HG02840 (cell line): Measurements from ENCODE around the gene NUP85.
"Not testable (repeated sequence)": the region's sequence is repeated elsewhere in the genome, so short reads cannot be mapped to it uniquely, and the experiment has no call there.

Experiments used
- ATAC-seq: cut with Tn5 transposase; IDR thresholded peaks from one replicate; pipeline ENCODE4 v1.9.1; 2021; ENCODE audit warnings: mild to moderate bottlenecking, moderate library complexity, moderate number of reproducible peaks; ENCODE audit not compliant: unreplicated experiment, low FRiP score

The NUP85 gene

DNA sequence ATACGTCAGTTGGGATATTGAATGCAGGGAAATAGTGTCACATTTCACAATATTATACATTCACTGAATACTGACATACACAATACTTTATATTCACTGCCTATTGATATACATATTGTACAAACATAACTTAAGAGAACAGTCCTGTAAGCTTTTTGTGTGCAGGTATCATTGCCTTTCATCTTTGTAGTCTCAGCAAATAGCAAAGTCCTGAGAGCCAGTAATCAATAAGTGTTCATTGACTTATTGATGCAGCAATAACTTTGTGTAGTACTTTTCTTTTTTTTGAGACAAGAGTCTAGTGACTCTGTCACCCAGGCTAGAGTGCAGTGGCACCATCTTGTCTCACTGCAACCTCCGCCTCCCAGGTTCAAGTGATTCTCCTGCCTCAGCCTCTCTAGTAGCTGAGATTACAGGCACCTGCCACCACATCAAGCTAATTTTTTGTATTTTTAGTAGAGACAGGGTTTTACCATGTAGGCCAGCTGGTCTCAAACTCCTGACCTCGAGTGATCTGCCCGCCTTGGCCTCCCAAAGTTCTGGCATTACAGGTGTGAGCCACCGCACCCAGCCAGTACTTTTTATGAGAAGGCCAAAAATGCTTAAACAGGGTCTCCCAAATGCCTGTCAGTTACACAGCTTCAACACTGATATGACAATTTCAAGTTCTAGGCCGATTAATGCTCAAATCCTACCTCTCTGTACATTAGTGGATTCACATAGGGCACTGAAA lies 5.4 kb upstream of the NUP85 start:
- no peak for ATAC-seq

DNA sequence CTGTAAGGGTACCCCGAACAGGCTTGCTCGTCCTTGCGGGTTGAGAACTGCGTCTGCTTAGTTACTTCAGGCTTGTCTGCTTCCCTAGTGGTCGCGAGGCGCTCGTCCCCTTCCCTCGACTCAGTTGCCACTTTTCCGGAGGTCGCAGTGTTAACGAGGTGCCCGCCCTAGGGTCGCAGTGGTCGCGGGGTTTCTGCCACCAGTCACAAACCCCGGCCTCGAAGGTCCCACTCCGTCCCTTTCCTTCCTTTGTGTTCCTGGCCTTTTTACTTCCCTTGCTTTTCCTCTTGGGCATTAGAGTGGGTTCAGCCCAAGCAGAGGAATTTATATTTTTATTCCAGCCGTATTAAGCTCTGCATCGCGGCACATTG lies 299 bp downstream of the NUP85 start:
- no peak for ATAC-seq

DNA sequence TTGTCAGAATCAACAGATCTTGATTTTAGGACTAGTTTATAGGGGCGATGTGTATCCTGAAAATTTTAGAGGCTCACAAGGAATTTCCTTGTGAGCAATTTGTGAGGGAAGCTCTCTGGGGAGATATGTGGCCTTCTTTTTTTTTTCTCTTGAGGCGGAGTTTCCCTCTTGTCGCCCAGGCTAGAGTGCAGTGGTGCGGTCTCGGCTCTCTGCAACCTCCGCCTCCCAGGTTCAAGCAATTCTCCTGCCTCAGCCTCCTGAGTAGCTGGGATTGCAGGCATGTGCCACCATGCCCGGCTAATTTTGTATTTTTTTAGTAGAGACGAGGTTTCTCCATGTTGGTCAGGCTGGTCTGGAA lies 1.6 kb downstream of the NUP85 start:
- not testable (repeated sequence) for ATAC-seq

DNA sequence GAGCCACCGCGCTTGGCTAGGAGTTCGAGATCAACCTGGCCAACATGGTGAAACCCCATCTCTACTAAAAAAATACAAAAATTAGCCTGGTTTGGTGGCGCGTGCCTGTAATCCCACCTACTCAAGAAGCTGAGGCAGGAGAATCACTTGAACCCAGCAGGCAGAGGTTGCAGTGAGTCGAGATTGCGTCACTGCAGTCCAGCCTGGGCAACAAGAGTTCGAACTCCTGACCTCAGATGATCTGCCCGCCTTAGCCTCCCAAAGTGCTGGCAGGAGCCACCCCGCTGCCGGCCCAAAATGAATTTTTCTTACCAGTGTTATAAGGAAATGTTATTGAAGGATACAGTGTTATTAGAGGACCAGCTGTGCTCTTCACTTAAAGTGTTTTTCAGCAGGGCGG lies 2.3 kb downstream of the NUP85 start:
- no peak for ATAC-seq

DNA sequence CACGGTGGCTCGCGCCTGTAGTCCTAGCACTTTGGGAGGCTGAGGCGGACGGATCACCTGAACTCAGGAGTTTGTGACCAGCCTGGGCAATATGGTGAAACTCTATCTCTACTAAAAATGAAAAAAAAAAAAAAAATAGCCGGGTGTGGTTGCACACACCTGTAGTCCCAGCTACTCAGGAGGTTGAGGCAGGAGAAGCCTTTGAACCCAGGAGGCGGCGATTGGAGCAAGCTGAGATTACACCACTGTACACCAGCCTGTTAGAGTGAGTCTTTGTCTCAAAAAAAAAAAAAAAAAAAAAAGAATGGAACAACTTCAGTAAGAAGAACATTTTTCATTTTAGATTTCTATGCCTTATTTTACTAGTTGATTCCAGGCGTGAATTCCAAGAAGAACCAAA lies 2.7 kb downstream of the NUP85 start:
- ATAC-seq = no peak

DNA sequence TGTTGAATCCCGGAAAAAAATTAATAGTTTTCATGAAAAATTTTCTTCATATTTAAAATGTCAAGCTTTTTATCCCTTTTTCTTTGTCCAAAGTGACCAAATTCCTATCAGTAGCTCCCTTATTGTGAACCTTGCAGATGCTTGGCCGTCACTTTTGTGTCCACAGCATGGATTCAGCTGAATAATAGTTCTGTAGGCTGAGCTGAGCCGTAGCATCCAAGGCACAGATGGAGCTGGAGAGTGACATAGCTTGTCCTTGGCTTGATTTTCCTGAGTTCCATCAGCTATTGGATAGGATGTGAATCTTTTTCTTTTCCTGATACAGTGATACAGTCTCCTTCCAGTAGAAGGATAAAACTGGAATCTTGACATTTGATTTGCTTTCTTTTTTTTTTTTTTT lies 3.6 kb downstream of the NUP85 start:
- no peak for ATAC-seq

GRCh38 chr17:75218131-75218530 lies 12.7 kb downstream of the NUP85 start:
- ATAC-seq = no peak

GRCh38 chr17:75219815-75220214 lies 14.3 kb downstream of the NUP85 start:
- no peak for ATAC-seq

DNA sequence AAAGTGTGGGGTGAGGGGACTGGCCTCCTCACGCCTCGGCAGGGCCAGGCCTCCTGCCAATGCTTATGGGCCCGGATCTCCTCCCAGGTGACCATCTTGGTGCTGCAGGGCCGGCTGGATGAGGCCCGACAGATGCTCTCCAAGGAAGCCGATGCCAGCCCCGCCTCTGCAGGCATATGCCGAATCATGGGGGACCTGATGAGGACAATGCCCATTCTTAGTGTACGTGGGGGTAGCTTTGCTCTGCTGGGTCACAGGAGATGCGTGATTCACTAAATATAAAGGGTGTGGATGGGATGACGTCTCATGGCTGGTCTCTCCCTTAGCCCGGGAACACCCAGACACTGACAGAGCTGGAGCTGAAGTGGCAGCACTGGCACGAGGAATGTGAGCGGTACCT lies 19.5 kb downstream of the NUP85 start:
- no peak for ATAC-seq

DNA sequence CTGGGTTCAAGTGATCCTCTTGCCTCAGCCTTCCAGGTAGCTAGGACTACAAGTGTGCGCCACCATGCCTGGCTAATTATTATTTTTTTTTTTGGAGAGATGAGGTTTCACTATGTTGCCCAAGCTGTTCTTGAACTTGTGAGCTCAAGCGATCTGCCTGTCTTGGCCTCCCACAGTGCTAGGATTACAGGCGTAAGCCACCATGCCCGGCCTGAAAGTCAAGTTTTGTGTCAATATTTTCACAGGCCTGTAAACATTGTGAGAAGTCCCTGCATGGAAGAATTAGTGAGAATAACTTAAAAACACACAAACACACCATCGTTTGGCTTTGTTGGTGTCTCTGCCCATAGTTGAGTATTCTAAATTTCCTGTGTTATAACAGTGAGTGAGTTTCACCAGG lies 22.2 kb downstream of the NUP85 start:
- ATAC-seq = no peak

GRCh38 chr17:75228305-75228704 lies 22.8 kb downstream of the NUP85 start:
- no peak for ATAC-seq

- no peak for ATAC-seq
Measured at GRCh38 chr17:75228847-75229246, 23.4 kb downstream of the NUP85 start.

- no peak for ATAC-seq
Measured at GRCh38 chr17:75231071-75231470, 25.6 kb downstream of the NUP85 start.

GRCh38 chr17:75231741-75232464 lies 26.4 kb downstream of the NUP85 start:
- ATAC-seq = no peak

GRCh38 chr17:75232786-75233185 lies 27.3 kb downstream of the NUP85 start:
- ATAC-seq = no peak

GRCh38 chr17:75237100-75238014 lies 31.9 kb downstream of the NUP85 start:
- ATAC-seq = no peak

GRCh38 chr17:75238020-75238580 lies 32.6 kb downstream of the NUP85 start:
- no peak for ATAC-seq

DNA sequence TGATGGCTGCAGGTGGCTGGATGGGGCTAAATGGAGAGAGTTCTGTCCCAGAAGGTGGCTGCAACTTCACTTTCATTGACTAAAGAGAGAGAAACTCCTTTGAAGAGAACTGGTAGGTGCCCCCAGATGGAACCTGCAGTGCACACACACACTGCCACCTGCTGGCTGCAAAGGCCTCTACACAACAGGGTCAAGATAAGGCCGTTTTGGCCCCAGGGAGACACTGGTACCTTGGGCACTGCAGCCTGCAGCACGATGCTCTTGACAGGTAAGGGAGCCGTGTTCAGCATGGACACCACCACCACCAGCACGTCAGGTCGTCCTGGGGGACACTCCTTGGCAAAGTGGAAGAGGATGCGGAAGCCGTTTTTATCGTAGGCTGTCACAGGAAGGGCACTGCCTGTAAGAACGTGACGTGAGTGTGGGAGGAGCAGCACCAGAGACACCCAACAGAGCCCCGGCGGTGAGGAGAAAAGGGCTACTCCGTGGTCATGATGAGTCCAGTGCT lies 33.3 kb downstream of the NUP85 start:
- no peak for ATAC-seq

DNA sequence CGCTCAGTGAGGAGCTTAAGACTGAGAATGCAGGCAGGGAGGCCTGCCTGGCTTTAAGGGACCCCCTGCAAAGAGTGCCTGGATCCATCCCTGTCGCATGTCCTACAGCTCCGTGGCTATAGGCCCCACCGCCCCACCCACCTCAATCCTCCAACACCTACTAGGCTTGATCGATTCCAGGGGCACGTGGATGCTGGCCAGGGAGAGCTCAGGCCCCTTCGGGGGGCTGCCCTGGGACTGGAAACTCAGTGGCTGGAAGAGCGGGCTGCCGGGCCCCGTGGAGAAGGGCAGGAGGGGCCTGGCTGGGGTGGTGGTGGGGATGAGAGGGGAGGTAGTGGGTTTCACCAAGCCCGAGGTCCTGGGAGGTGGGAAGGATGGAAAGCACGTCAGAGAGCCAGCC lies 33.7 kb downstream of the NUP85 start:
- ATAC-seq = no peak

GRCh38 chr17:75239778-75240393 lies 34.4 kb downstream of the NUP85 start:
- no peak for ATAC-seq
